ENCODE data around the gene FPR1. TPM values are rescaled to one million over a fixed set of nuclear protein-coding genes. Genes with fewer than 3 reads are reported as not detected.

Gene FPR1
- total and polyA plus RNA-seq, 8 donors, result 0.37 to 6.8 (median 1.1) TPM

DNA sequence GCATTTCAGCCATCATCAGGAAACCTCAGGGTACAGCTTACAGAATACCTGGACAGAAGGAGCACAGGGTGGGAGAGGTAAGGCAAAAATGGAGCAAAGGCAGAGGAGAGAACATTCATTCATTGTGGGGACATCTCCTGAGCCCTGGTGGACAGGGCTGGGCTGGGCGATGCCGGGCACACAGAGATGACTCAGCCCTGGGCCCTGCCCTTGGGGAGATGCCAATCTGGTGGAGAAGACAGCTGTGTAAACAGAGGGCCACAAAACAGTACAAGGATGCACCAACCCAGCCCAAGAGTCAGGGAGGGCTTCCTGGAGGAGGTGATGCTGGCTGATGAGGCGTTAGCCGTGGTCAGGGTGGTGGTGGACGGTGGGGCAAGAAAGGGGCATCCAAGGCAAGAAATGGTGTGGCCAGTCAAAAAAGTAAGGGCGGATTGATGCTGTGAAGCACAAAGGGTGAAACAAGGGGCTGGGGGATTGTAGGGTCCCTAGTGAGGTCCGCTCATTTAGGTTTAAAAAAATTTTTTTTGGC lies 24.3 kb downstream of the FPR1 start:
- Histone ChIP-seq H3K9me3 (no peaks in the 10 kb centered on the region), H3K27ac (no peak overlapping the region), H3K4me3 (no peak overlapping the region), H3K4me1 (no peaks in the 10 kb centered on the region), H3K36me3 (no peaks in the 10 kb centered on the region), H3K27me3 (no peaks in the 10 kb centered on the region)
- TF ChIP-seq, protein P1, sequence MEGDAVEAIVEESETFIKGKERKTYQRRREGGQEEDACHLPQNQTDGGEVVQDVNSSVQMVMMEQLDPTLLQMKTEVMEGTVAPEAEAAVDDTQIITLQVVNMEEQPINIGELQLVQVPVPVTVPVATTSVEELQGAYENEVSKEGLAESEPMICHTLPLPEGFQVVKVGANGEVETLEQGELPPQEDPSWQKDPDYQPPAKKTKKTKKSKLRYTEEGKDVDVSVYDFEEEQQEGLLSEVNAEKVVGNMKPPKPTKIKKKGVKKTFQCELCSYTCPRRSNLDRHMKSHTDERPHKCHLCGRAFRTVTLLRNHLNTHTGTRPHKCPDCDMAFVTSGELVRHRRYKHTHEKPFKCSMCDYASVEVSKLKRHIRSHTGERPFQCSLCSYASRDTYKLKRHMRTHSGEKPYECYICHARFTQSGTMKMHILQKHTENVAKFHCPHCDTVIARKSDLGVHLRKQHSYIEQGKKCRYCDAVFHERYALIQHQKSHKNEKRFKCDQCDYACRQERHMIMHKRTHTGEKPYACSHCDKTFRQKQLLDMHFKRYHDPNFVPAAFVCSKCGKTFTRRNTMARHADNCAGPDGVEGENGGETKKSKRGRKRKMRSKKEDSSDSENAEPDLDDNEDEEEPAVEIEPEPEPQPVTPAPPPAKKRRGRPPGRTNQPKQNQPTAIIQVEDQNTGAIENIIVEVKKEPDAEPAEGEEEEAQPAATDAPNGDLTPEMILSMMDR (IDR thresholded peaks at IDR 0.05), result no peak
- FAIRE-seq, result no peak
- intact Hi-C loops (cut with DNase I), result no loop called here
- WGBS, 2 donors, result 57 to 69% methylated on average over 7 of the region's 7 CpGs
- DNase-seq, result no peak
- no peak for ATAC-seq

DNA sequence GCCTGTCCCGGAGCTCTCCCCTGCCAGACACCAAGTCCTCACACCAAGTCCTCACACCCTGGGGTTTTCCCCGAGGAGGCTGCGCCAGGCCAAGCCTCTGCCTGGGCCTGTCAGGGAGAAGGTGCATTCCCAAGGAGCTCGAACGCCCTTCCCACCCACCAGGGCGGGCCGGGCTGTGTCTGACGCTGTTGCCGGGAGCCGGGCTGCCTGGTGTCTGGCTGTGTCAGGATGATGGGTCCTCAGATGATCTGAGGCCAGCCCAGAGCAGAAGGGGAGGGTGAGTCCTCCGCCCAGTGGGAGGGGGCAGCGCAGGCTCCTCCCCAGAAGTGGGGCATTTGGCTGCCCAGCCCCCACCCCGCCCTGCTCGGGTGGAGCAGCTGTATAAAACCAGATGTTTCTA lies 25.6 kb downstream of the FPR1 start:
- FAIRE-seq, result no peak
- TF ChIP-seq, protein P1 (IDR thresholded peaks at IDR 0.05), result no peak

DNA sequence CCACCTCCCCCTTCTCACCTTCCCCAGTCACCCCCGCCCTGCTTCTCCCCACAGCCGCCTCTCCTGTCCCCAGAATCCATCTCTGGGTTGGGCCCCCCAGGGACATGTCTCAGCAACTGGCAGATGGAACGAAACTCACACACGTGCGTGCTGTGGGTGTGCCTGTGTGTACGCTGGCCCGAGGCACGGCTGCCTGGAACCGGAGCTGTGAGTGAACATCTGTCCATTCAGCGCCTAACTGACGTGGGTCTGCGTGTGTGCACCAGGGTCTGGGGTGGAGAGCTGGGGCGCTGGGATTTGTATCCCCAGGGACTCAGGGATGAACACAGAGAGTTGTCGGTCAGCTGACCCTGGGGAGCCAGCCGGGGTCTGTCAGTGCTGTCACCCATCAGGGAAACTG lies 27.1 kb downstream of the FPR1 start:
- TF ChIP-seq, protein P1 (IDR thresholded peaks at IDR 0.05), result no peak
- peaks cover 0 to 12% (median 0%) of the 10 kb centered on the region in 4 donors for H3K27me3 ChIP-seq
- no peaks in the 10 kb centered on the region for H3K9me3 ChIP-seq
- no peaks in the 10 kb centered on the region for H3K36me3 ChIP-seq
- no peak for DNase-seq
- 30 to 32% methylated on average over 15 of the region's 15 CpGs for WGBS, 2 donors
- intact Hi-C loops (cut with DNase I), result no loop called here
- H3K4me1 ChIP-seq, result no peaks in the 10 kb centered on the region
- no peak overlapping the region for H3K4me3 ChIP-seq
- no peak for ATAC-seq
- no peak for FAIRE-seq
- H3K27ac ChIP-seq, result no peak overlapping the region

More for the DNA sequence above, 25.6 kb downstream of the FPR1 start:
- Histone ChIP-seq H3K36me3 (no peaks in the 10 kb centered on the region), H3K4me1 (no peaks in the 10 kb centered on the region), H3K9me3 (no peaks in the 10 kb centered on the region), H3K27ac (no peak overlapping the region), H3K27me3 (peaks cover 0 to 6% (median 0%) of the 10 kb centered on the region in 4 donors), H3K4me3 (no peak overlapping the region)
- DNase-seq (peak in 2 of 6 donors; percentile 19 to 45), ATAC-seq (peak in 3 of 4 donors; percentile 21 to 72 (median 59))
- intact Hi-C loops (cut with DNase I), result no loop called here
- WGBS, 2 donors, result 22 to 41% methylated on average over 14 of the region's 14 CpGs

DNA sequence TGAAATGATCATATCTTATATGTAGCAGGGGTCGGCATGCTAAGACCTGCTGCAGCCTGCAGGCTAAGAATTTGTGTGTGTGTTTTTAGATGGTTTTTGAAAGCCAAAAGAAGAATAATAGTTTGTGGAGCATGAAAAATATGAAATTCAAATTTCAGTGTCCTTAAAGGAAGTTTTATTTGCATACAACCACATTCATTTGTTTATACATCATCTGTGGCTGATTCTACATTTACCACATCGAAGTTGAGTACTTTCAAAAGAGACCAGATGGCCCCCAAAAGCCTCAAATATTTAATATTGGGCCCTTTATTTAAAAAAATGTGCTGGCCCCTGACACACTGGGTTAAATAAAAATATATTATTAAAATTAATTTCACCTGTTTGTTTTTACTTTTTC lies 29.2 kb downstream of the FPR1 start:
- Histone ChIP-seq H3K27me3 (peaks cover 0 to 23% (median 0%) of the 10 kb centered on the region in 4 donors), H3K36me3 (no peaks in the 10 kb centered on the region), H3K9me3 (no peaks in the 10 kb centered on the region), H3K27ac (no peak overlapping the region), H3K4me1 (no peaks in the 10 kb centered on the region), H3K4me3 (no peak overlapping the region)
- intact Hi-C loops (cut with DNase I), result no loop called here
- TF ChIP-seq, protein P1 (IDR thresholded peaks at IDR 0.05), result no peak
- ATAC-seq, result no peak
- WGBS, 2 donors, result 37 to 41% methylated on average over 2 of the region's 2 CpGs
- no peak for FAIRE-seq
- DNase-seq, result no peak

DNA sequence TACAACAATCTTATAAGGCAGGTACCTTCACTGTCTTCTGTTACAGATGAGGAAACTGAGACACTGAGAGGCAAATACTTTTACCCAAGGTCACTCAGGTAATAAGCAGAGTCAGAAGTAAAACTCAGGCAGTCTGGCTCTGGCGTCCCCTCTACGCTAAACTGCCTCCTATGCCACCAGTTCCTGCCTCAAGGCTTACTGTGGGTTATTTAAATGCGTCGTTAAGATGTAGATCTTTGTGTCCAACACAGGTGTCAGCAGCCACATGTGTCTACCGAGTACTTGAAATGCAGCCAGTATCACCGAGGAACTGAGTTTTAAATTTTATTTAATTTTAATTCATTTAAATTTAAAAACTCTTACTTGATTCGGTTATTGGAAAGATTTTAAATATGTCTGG lies 29.8 kb downstream of the FPR1 start:
- ATAC-seq, result no peak
- DNase-seq, result no peak
- peaks cover 0 to 23% (median 0%) of the 10 kb centered on the region in 4 donors for H3K27me3 ChIP-seq
- no peaks in the 10 kb centered on the region for H3K36me3 ChIP-seq
- H3K27ac ChIP-seq, result no peak overlapping the region
- 54 to 61% methylated on average over 7 of the region's 7 CpGs for WGBS, 2 donors
- H3K4me3 ChIP-seq, result no peak overlapping the region
- FAIRE-seq, result no peak
- no peaks in the 10 kb centered on the region for H3K9me3 ChIP-seq
- TF ChIP-seq, protein P1 (IDR thresholded peaks at IDR 0.05), result no peak
- no peaks in the 10 kb centered on the region for H3K4me1 ChIP-seq
- intact Hi-C loops (cut with DNase I), result no loop called here
